GM20431 (cell line): ENCODE results near the gene CCDC70.

Experiments
- in situ Hi-C: fragments of 300-500 bp; cut with MseI, MboI; formaldehyde crosslinking; loops from one replicate; pipeline ENCODE4 v1.15.0; 2020; ENCODE audit warnings: low sequenced_read_pairs; ENCODE audit not compliant: unreplicated experiment

Gene CCDC70

DNA sequence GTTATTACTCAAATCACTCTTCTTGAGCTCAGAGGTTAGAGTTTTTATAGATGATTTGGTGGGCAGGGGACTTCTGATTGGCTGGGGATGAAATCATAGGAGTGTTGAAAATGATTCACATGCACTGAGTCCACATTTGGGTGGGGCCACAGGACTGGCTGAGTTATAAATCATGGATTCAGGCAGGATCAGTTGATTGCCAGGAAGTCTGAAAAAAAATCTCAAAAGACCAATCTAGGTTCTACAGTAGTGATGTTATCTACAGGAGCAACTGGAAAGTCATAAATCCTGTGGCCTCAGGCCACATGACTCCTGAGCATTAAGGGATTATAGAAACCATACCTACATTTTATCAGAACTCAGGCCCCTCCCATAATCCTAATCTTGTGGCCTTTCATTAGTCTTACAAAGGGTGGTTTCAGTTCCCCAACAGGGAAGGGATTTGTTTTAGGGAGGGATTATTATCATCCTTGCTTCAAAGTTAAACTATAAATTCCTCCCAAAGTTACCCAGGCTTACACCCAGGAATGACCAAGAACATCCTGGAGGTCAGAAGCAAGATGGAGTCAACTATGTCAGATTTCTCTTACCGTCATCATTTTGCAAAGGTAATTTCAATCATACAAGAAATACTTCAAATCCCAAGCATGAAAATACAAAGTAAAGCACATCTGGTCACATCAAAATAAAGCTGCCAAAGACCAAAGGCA is 5.6 kb upstream of the CCDC70 start:
- in situ Hi-C loops: no loop called here

DNA sequence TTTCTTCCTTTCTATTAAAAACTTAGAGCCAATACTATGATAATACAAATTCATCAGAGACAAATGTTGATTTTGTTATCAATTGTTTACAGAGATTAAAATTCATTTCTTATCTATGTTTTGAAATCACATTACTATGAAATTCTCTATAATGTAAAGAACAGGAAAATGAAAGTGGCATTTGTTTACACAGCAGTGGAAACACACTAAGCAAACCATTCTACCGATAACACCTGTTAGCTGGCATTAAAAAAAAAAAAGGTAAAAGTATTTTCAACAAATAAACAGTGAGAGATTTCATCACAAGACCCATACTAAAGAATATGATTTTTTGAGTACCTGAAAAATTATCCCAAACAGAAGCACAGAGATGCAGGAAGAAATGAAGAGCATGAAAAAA is 4.8 kb upstream of the CCDC70 start:
- in situ Hi-C loops: no loop called here

DNA sequence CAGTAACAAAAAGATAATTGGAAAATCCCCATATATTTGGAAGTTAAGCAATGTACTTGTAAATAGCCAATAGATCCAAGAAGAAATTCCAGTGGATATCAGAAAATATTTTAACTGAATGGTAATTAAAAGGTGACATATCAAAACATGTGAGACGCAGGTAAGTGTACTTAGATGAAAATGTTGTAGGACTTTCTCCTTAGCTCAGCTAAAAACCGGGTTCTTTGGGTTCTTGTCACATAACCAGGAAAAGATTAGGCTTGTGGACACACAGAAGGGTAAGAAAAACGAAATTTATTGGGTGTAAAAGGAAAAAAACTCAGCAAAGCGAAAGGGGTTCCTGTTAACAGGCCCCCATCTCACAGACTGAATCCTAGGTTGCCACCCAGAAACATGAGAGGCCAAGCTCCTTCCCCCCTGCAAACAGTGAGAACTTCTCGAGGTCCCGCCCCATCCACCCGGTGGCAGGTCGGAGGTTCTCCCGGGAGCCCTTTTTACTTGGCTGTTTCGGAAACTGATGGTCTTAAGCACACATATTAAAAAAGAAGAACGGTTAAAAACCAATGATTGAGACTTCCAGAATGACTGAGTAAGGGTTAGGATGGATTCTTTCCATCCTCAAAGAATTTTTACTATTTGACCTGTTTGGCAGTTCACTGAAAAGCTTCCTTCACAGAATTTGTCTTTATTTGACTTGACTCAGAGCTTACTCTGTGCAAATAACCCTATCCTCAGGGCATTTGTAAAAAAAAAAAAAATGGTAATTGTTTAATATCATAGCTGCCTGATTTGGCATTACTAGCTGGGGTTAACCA is 3.1 kb upstream of the CCDC70 start:
- in situ Hi-C loops: no loop called here

DNA sequence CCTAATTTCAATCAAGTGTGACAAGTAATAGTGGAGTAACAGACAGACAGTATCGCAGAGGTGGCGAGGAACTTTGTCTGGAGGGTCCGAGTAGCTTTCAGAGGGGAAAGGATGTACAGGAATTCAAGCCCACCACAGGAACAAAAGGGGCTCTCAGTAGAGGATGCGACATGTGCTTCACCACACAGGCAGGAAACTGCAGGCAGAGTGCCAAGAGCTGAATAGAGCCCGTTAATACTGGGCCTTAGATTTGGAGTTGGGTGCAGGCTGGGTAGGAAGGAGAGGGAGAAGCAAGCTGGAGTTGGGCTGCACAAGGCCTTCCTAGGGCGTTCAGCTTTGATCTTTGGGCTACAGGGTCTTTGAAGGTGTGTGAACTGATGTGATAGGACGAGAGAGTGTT is 1.2 kb downstream of the CCDC70 start:
- in situ Hi-C loops: no loop called here

DNA sequence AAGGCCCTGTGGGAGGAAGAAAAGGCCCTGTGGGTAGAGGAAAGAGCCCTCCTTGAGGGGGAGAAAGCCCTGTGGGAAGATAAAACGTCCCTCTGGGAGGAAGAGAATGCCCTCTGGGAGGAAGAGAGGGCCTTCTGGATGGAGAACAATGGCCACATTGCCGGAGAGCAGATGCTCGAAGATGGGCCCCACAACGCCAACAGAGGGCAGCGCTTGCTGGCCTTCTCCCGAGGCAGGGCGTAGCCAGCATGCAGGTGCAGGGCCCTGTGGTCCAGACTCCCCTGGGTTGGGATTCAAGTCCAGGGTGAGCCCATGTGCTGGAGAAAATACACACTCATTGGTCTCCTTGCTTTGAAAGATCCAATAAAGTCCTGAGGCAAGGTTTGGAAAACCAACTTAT is 4.1 kb downstream of the CCDC70 start:
- in situ Hi-C loops: no loop called here

DNA sequence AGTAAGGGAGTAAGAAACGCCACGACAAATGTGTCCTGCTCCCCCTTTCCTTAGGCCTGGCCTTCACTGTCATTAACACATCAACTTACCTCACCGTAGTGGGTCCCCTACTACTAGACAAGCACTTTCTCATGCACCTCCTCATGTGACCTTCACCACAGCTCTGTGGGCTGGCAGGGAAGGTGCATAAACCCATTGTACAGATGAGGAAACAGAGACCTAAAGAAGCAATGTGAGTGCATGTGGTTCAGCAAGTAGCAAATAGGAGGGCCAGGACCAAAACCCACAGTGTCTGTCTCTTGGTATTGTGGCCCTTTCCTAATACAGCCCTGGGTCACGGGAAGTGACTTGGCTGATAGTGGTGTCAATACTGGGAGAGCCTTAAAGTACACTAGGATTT is 5.3 kb downstream of the CCDC70 start:
- in situ Hi-C loops: no loop called here

DNA sequence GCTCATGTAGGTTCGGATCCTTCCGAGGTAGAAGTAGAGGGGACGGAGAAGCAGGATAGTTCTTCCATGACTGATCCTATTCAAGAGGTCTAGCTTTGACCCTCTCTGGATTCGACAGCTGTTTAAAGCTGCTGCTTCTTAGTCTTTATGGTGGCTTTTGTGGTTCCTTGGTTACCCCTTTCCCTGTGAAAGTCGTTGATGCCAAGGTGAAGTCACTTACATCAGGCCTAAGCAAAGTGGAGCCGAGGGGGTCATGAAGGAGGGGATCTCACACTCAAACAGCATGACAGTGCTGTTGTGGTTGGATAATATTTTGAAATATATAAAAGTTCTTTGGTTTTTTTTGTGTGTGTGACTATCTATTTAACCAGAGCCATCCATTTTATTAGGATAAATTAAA is 8.1 kb downstream of the CCDC70 start:
- in situ Hi-C loops: no loop called here

DNA sequence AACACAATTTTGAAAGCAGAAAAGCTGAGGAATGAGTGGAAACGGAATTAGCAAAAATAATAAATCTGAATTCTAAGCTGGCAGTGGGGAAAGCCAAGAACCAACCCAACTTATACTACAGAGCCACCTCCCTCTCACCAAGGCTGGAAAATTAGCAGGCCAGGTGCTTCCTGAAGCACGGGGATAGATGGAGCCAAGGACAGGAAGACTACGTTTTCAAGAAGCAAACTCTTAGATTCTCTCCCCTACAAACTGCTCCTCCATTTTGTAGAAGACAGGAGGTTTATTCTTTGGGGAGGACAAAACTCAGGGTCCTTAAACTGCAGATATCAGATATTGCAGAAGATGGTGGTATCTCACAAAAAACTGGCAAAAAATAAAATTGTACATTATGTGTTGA is 8.8 kb downstream of the CCDC70 start:
- in situ Hi-C loops: no loop called here

DNA sequence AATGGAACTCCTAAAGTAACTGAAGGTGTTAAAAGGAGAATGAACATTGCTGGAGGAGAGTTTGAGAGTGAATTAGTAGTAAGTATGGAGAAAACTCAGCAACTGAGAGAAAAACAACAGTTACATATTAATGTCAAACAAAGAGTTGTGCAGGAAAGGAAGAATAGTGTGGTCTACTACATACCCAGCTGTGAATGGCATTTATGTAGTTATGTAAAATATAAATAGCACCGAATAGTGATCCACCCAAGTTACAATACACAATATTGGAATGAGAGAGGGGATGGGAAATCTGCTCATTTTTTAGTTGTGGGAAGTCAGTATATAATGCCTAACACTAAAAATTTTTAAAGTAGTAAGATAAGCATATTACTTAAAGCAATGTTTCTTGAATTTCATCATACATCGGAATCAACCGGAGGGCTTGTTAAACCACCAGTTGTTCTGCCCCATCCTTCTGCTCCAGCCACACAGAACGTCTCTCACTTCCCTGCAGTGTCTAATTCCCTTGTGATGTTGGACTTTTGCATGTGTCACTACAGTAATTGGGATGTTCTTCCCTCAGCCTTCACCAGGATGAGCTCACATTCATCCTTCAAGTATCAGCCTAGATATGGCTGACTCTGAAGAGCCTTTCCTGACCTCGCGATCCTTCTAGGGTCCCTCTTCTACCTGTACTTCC is 11.5 kb downstream of the CCDC70 start:
- in situ Hi-C loops: no loop called here

DNA sequence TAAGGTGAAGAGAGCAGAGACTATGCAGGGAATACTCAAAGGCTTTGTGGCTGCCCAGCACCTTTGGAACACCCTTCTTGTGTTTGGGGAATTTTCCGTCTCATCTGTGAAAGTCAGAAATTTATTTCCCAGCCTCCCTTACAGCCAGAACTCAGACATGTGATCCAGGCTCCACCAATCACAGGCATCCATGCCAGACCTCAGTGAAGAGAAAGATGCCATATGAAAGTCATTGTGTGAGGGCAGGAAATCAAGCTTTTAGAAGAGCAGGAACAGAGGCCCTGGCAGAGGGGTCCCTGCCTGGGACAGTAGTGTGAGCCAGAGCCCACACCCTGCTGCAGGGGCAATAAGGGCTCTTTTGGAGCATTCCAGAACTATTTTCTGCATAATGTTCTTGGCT is 12.1 kb downstream of the CCDC70 start:
- in situ Hi-C loops: no loop called here

DNA sequence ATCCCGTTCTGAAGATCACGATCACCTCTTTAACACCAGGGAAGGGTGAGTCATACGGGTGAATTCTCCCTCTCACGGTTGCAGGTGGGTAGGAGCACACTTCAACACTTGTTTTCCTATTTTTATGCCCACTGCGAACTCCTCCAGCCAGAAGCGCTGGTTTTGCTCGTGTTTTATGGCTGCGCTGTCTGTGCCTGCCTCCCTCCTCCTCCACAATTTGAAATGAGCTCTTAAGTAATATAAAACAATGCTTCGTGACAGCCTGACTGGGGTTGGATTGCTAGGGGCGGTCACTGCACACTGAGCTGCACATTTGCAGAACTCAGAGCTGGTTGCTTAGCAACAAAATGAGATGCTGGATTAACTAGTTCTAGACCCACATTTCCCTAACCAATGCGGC is 12.9 kb downstream of the CCDC70 start:
- in situ Hi-C loops: no loop called here

DNA sequence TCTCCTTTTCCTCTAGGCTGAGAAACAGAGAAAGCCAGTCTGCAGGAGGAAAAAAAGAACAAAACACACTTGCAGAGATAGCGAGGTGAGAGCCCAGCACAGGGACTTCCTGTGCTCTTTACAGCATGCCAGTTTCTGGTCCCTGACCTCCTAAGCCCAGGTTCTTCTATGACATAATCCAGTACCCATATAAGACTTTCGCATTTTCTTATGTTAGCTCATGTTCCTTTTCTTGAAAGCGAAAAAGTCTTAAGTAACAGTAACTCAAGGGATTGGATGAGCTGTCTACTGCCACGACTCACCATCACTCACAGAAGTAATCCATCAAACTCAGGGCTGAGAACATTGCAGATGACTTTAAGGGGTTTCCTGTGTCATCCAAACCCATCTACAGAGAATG is 17.4 kb downstream of the CCDC70 start:
- in situ Hi-C loops: no loop called here

DNA sequence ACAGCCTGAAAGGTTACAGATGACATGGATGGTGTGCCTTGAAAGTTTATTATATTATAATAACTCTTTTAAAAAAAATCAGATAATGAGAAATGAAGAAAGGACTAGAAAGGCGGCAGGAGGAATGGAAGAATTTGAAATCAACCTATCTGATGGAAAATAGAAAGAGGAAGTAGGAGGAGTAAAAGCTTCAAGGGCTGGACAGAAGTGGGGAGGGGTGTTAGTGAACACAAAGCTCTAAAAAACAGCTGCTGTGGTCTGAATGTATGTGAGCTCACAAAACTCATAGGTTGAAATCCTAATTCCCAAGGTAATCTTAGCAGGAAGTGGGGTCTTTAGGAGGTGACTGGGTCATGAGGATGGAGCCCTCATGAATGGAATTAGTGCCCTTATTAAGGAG is 19.5 kb downstream of the CCDC70 start:
- in situ Hi-C loops: no loop called here

DNA sequence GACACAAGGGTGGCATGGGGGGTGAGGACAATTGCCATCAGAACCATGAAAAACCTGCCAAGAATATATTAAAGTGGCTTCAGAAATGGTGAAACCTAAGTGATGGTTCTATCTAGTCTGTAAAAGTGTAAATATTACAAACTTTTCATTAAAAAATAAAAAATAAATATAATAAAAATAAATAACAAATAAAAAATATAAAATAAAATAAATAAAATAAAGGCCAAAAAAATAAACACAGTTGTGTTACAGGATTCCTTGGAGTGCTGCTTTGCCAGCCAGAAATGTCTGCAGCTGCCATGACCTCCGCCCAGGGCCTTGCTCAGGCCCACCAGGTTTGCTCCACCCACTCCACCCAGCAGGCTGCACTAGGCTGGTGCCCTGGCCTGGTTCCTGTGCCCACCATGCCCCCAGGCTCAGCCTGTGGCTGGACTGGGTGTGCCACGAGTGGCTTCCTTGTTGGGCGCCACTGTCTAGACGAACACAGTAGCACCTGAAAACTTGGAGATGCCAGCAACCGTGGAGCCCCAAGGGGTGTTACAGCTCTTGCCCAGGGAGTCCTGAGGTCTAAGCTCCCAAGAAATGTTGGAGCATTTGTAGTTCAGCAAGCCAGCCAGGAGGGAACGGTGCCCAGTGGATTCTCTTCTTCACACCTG is 20.9 kb downstream of the CCDC70 start:
- in situ Hi-C loops: no loop called here

DNA sequence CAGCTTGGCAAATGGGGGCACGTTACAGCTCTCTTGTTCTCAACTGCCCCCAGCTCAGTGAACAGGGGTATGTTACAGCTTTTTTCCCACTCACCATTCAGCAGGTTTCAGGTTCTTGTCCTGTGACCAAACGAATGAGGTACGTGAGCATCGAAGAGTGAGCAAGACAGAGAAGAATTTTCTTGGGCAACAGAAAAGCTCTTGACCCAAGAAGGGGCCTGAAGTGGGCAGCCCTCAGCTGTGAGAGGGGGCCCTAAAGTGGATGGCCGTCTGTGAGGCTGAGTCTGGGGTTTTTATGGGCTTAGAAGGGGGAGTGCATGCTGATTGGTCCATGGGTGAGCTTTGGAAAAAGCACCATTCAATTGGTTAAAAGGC is 21.4 kb downstream of the CCDC70 start:
- in situ Hi-C loops: no loop called here

DNA sequence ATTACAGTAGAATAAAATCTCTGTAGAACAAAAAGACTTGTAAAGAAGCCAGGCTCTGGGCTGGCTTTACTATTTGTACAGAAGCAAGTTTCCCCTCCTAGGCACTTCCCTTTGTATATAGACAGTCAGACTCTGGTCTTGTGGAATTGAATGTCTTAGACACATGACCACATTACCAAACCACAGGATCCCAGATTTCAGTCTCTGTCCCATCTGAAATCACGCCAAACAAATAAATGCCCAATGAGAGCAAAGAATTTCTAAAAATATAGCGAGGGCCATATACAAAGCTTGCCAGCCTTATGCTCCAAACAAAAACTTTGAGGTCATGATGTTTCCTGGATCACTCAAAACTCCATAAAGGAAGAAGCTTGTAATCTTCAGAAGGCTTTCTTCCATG is 23.9 kb downstream of the CCDC70 start:
- in situ Hi-C loops: no loop called here

DNA sequence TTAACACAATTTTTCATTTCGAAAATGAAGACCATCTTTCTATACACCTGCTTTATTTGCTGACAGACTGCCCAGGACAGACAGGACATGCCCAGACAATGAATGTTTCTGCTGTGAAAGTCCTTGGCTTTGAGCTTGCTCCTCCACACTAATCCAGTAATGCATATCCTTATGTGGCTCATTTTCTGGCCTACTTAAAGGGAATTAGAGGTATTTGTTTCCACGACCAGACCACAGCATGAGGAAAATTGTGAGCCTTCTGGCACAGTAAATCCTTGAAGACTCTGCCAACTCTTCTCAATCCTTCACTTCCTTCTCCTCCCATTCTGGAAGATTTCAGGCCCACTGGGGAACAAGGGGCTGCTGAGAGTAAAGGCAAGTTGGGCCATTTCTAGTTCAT is 25.7 kb downstream of the CCDC70 start:
- in situ Hi-C loops: no loop called here

DNA sequence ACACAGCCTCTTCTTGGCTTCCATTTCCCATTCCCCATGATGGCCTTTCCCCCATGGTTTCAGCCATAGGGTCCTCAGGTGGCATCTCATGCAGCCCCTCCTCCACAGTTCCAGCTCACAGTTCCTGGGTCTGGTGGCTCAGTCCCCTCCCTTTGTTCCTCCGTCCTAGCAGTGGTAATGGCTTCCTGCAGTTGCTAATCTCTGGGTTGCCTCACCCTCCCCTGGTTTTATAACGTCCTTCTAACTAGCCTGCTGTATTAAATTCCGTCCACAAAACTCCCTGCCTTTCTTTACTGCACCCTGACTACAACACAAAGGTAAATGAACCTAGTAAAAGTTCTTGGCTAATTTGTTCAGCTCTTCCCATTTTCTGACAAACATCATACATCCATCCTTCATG is 30.9 kb downstream of the CCDC70 start:
- in situ Hi-C loops: no loop called here

DNA sequence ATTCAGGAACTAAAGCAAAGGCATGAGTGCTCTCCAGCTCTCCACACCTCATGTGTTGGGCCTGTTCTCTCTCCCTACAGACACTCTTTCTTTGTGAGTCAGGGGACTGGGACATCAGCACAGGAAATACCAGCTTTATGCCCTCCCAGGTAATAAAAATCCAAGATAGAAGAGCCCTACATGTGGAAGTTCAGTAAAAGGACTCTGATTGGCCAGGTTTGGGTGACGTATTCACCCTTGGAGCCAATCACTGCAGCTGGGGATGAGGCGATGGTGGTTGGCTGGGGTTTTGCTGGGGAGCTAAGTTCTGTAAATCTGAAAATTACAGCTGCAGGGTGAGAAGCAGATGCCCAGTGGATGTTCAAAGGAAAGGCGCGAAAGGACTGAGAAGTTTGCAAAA is 32.5 kb downstream of the CCDC70 start:
- in situ Hi-C loops: no loop called here

DNA sequence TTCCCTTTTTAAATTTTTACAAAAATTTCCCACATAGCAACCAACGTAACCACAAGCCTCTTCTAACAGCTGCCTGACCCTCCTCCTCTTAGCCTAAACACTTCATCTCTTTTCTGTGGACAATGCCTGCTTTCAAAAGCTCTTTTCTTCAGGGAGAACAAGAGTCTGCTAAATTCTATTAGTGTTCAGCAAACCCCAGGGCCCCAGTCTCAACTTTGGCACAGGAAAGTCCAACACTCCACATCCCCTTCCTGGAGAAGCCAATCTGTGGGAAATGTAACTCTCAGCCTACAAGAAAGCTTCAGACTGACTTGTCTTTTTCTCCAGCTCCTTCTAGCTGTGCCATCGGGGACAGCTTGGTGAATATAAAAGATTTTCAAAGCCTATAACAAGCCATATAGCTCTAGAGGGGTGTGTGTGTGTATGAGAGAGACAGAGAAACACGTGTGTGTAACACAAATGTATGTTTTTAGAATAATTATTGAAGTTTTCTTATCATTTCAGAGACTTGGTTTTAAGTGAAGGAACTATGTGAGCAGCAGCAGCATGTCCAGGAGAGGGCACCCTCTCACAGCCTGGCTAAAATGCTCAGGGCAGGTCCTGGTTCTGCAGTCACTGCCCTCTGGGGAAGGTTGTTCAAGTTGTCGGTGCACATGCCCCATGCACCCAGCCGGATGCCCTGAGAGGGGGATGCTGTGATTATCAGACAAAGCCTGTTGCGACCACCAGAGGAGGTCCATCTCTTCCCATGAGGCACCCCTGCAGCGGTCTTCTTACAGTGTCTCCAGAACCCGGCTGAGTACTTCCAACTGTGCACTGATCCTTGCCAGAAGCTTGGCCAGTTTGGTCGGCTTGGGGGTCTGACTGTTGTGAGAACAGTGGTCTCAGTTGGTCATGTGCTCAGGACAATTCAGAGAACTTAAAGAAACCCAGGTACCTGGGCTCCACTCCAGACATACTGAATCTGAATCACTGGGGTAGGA is 34.4 kb downstream of the CCDC70 start:
- in situ Hi-C loops: no loop called here
